SK-N-SH (cell line): ENCODE data around the gene MET. TPM values are rescaled to one million over a fixed set of nuclear protein-coding genes. Genes with fewer than 3 reads are reported as not detected.

Experiments
- CTCF ChIA-PET: fragments of 300-600, 350-600 bp; formaldehyde crosslinking; extraction: SDS; loops from one replicate; lab custom pipeline; 2021; lab: Yijun Ruan, JAX
- POLR2A ChIA-PET: fragments of 350-600 bp; sonication (Branson Sonifier 250); formaldehyde crosslinking; extraction: SDS; loops from one replicate; lab custom pipeline; 2020; ENCODE audit warnings: antibody characterized with exemption, inconsistent platforms; lab: Yijun Ruan, JAX
- DNase-seq: peaks from one replicate; pipeline ENCODE4 v3.0.0; 2012
- H2AFZ ChIP-seq: fragments of 200-600 bp; sonication (generic); 2 replicates; pipeline ENCODE4 v1.8.1; 2016; ENCODE audit warnings: antibody characterized with exemption, mild to moderate bottlenecking, low read depth
- H3F3A ChIP-seq: fragments of 200-600 bp; sonication (generic); replicated peaks from 2 replicates; pipeline ENCODE3; 2016; ENCODE audit warnings: antibody characterized with exemption, mild to moderate bottlenecking; ENCODE audit not compliant: insufficient read depth
- H3K27ac ChIP-seq, 2 experiments: fragments of 200-500 bp in 1 of 2; fragments of 200-600 bp in 1 of 2; sonication (Bioruptor generic) in 1 of 2; sonication (generic), shearing (Covaris generic) in 1 of 2; 2 replicates each; pipeline versions ENCODE4 v1.5.1 to v1.6.1; 2014 to 2016; ENCODE audit warnings: low read depth in 2 of 2, inconsistent platforms in 1 of 2, low read length in 1 of 2, mild to moderate bottlenecking in 1 of 2, mixed read lengths in 1 of 2
- H3K27me3 ChIP-seq: fragments of 200-600 bp; sonication (generic), shearing (Covaris generic); 2 replicates; pipeline ENCODE4 v1.6.1; 2016; ENCODE audit warnings: mixed run types; ENCODE audit not compliant: insufficient read depth
- H3K36me3 ChIP-seq, 2 experiments: fragments of 200-500 bp in 1 of 2; fragments of 200-600 bp in 1 of 2; sonication (Bioruptor generic) in 1 of 2; sonication (generic) in 1 of 2; replicated peaks in 1 of 2; 2 replicates each; pipeline versions ENCODE3 to v1.5.1; 2014 to 2016; ENCODE audit warnings: low read length in 1 of 2, mild to moderate bottlenecking in 1 of 2; ENCODE audit not compliant: insufficient read depth in 2 of 2, control insufficient read depth in 1 of 2
- H3K4me1 ChIP-seq, 2 experiments: fragments of 200-500 bp in 1 of 2; fragments of 200-600 bp in 1 of 2; sonication (Bioruptor generic) in 1 of 2; sonication (generic), shearing (Covaris generic) in 1 of 2; 2 replicates each; pipeline versions ENCODE4 v1.5.1 to v1.6.1; 2014 to 2016; ENCODE audit warnings: low read depth in 1 of 2, low read length in 1 of 2, mixed run types in 1 of 2; ENCODE audit not compliant: insufficient read depth in 2 of 2, control insufficient read depth in 1 of 2
- H3K4me2 ChIP-seq: fragments of 200-600 bp; sonication (generic), shearing (Covaris generic); 2 replicates; pipeline ENCODE4 v1.6.1; 2017; ENCODE audit warnings: mixed run types
- H3K4me3 ChIP-seq, 2 experiments: fragments of 200-500 bp in 1 of 2; fragments of 200-600 bp in 1 of 2; sonication (Bioruptor generic) in 1 of 2; sonication (generic), shearing (Covaris generic) in 1 of 2; 2 replicates each; pipeline versions ENCODE4 v1.5.1 to v1.8.1; 2014 to 2016; ENCODE audit warnings: low read depth in 2 of 2, inconsistent platforms in 1 of 2, low read length in 1 of 2, mild to moderate bottlenecking in 1 of 2, mixed read lengths in 1 of 2, moderate library complexity in 1 of 2
- H3K79me2 ChIP-seq: fragments of 200-600 bp; sonication (generic); 2 replicates; pipeline ENCODE4 v1.8.1; 2017; ENCODE audit warnings: mild to moderate bottlenecking; ENCODE audit not compliant: insufficient read depth
- H3K9ac ChIP-seq: fragments of 200-600 bp; sonication (generic); 2 replicates; pipeline ENCODE4 v1.6.1; 2017; ENCODE audit warnings: mixed run types
- H3K9me2 ChIP-seq: fragments of 200-600 bp; sonication (generic); 2 replicates; pipeline ENCODE4 v1.6.1; 2017; ENCODE audit warnings: mixed run types
- H3K9me3 ChIP-seq: fragments of 200-600 bp; sonication (generic); 2 replicates; pipeline ENCODE4 v1.6.1; 2017; ENCODE audit warnings: mixed run types, mild to moderate bottlenecking, moderate library complexity
- H4K20me1 ChIP-seq: fragments of 200-600 bp; sonication (generic); 2 replicates; pipeline ENCODE4 v1.6.1; 2017; ENCODE audit warnings: mild to moderate bottlenecking, mixed run types; ENCODE audit not compliant: insufficient read depth
- CHD2 ChIP-seq: fragments of 150-350 bp; IDR thresholded peaks from 2 replicates; pipeline ENCODE4 v1.6.1; 2018; ENCODE audit warnings: low read length; ENCODE audit not compliant: partially characterized antibody
- FOXJ3 ChIP-seq: sonication (generic); formaldehyde crosslinking; IDR thresholded peaks from 2 replicates; pipeline ENCODE4 v1.5.1; 2020; ENCODE audit warnings: mild to moderate bottlenecking, missing genetic modification reagents
- FOXM1 ChIP-seq: IDR thresholded peaks from 2 replicates; pipeline ENCODE4 v1.4.0; 2012; ENCODE audit warnings: low read depth, mild to moderate bottlenecking
- IRF3 ChIP-seq: fragments of 150-350 bp; IDR thresholded peaks from 2 replicates; pipeline ENCODE4 v1.6.1; 2016; ENCODE audit warnings: mild to moderate bottlenecking, low read depth, low read length
- RAD21 ChIP-seq: IDR thresholded peaks from 2 replicates; pipeline ENCODE4 v1.6.1; 2012; ENCODE audit warnings: mild to moderate bottlenecking, low read length
- RXRA ChIP-seq: IDR thresholded peaks from 2 replicates; pipeline ENCODE4 v1.4.0; 2012; ENCODE audit warnings: low read depth, mild to moderate bottlenecking, borderline replicate concordance
- TAF1 ChIP-seq: IDR thresholded peaks from 2 replicates; pipeline ENCODE4 v1.6.1; 2012; ENCODE audit warnings: low read depth, mild to moderate bottlenecking, low read length, moderate library complexity, borderline replicate concordance
- TCF12 ChIP-seq: IDR thresholded peaks from 2 replicates; pipeline ENCODE4 v1.4.0; 2012
- USF2 ChIP-seq: fragments of 150-350 bp; IDR thresholded peaks from 2 replicates; pipeline ENCODE4 v1.6.1; 2017; ENCODE audit warnings: antibody characterized with exemption, low read length, low read depth, borderline replicate concordance
- ZBTB33 ChIP-seq: IDR thresholded peaks from 2 replicates; pipeline ENCODE4 v1.4.0; 2012; ENCODE audit warnings: low read depth, borderline replicate concordance
- WGBS: methylation state at CpG from one replicate; pipeline ENCODE4 v1.1.6; 2017; ENCODE audit warnings: low lambda C conversion rate; 5-methylcytosine and 5-hydroxymethylcytosine counted together
- polyA plus RNA-seq, 3 experiments: library from polyadenylated mRNA; depleted of rRNA; stranded (reverse); fragments of >200 nt; gene quantifications; 2 replicates each; pipeline ENCODE4 v1.2.3, GENCODE V29; 2012

The MET gene
- polyA plus RNA-seq, 1 of the 3 experiments (the other 2 are of a cell fraction) = 38.7 TPM

- no peak for TF ChIP-seq FOXJ3 (CRISPR knock-in tag)
- no peak for TF ChIP-seq FOXM1
- no peak for TF ChIP-seq TCF12
Observed at GRCh38 chr7:116781584-116781983, 109.6 kb downstream of the MET start (continued).

GRCh38 chr7:116782177-116782711 is 110.2 kb downstream of the MET start:
- POLR2A ChIA-PET = no interaction called here
- Histone ChIP-seq H2AFZ (no peak overlapping the region), H3K4me3 (no peak overlapping the region), H3K9ac (no peak overlapping the region), H3K4me2 (no peak overlapping the region), H3K9me2 (no peaks in the 10 kb centered on the region), H3K4me1 (peaks cover 4 to 16% of the 10 kb centered on the region in 2 experiments), H3K79me2 (no peaks in the 10 kb centered on the region), H3K27ac (no peak overlapping the region; a peak in 1 of 4 replicates), H3K9me3 (no peaks in the 10 kb centered on the region), H3F3A (peaks cover 9% of the 10 kb centered on the region), H4K20me1 (no peaks in the 10 kb centered on the region), H3K36me3 (peaks cover 11 to 15% of the 10 kb centered on the region in 2 experiments), H3K27me3 (peaks cover 6% of the 10 kb centered on the region; the same call in 1 of the 2 replicates)
- DNase-seq = no peak
- TF ChIP-seq IRF3 = no peak
- TF ChIP-seq TCF12 = no peak
- no peak for TF ChIP-seq ZBTB33
- TF ChIP-seq CHD2 = no peak
- no peak for TF ChIP-seq FOXM1
- TF ChIP-seq TAF1 = no peak
- no peak for TF ChIP-seq RAD21
- no peak for TF ChIP-seq RXRA
- TF ChIP-seq USF2 = no peak
- CTCF ChIA-PET = no interaction called here
- WGBS = 11% methylated on average over 1 of the region's 1 CpG
